ENCODE results near the gene JMJD7.

GRCh38 chr15:41849204-41849603 lies 21.3 kb downstream of the JMJD7 start:
- TF ChIP-seq CTCF (conservative IDR thresholded peaks at IDR 0.05; ENCODE audit: low read length), result no peak
- TF ChIP-seq EZH2phosphoT487 (IDR thresholded peaks at IDR 0.05; ENCODE audit: borderline replicate concordance), result no peak

Measured in Loucy (cell line).